HUES64 (cell line): ENCODE results near the gene HOXD9.
A peak's percentile ranks its signal among the peaks of the same experiment; 100 is the strongest.

ENCODE experiments used
- H3K27ac ChIP-seq: 2 replicates; pipeline ENCODE4 v1.7.0; 2013; ENCODE audit warnings: low read depth, low read length, inconsistent platforms
- H3K27me3 ChIP-seq: 2 replicates; pipeline ENCODE4 v1.6.1; 2013; ENCODE audit warnings: mild to moderate bottlenecking, low read length; ENCODE audit not compliant: insufficient read depth
- H3K36me3 ChIP-seq: 2 replicates; pipeline ENCODE4 v1.6.1; 2013; ENCODE audit warnings: mild to moderate bottlenecking, low read length; ENCODE audit not compliant: insufficient read depth
- H3K4me1 ChIP-seq: 2 replicates; pipeline ENCODE4 v1.6.1; 2013; ENCODE audit warnings: mild to moderate bottlenecking, low read length, moderate library complexity; ENCODE audit not compliant: insufficient read depth
- H3K4me3 ChIP-seq: 2 replicates; pipeline ENCODE4 v1.5.1; 2013; ENCODE audit warnings: mild to moderate bottlenecking, low read length, moderate library complexity
- H3K9ac ChIP-seq: 2 replicates; pipeline ENCODE4 v1.6.1; 2013; ENCODE audit warnings: mild to moderate bottlenecking, low read depth, low read length
- H3K9me3 ChIP-seq: 2 replicates; pipeline ENCODE4 v1.6.1; 2013; ENCODE audit warnings: low read depth, low read length; ENCODE audit not compliant: insufficient read depth
- WGBS: fragments of 150-250, 120-280 bp; methylation state at CpG from one replicate; pipeline ENCODE4 v1.1.7; 2013; ENCODE audit warnings: missing lambda C conversion rate; 5-methylcytosine and 5-hydroxymethylcytosine counted together

Gene HOXD9

DNA sequence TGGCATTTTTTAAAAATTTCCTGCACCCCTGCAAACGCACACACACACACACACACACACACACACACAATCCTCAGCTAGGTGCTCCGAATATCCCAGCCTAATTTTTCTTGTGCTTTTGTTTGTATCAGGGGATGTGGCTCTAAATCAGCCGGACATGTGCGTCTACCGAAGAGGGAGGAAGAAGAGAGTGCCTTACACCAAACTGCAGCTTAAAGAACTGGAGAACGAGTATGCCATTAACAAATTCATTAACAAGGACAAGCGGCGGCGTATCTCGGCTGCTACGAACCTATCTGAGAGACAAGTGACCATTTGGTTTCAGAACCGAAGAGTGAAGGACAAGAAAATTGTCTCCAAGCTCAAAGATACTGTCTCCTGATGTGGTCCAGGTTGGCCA lies 28.2 kb upstream of the HOXD9 start:
- Histone ChIP-seq H3K36me3 (no peaks in the 10 kb centered on the region), H3K27ac (no peak overlapping the region), H3K4me3 (no peak overlapping the region), H3K9me3 (no peaks in the 10 kb centered on the region), H3K9ac (no peak overlapping the region), H3K27me3 (peaks cover 100% of the 10 kb centered on the region), H3K4me1 (peaks cover 19% of the 10 kb centered on the region)
- 5% methylated on average over 11 of the region's 12 CpGs for WGBS

DNA sequence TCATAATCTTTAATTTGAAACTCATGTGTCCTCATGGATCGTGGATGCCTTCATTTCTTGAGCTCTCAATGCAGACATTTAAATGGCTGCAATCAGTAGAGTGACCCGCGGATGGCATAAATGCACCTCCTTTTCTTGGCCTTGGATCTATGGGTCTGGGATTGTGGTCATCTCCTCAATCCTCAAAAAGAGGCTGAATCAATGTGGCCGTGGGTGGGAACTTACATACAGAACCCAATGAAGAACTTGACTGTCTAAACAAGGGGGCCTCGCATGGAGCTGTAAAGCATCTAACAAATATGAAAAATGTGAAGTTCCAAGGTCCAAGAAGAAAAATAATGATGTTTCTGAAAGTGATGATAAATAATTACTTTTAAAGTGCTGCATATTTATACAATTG lies 27.1 kb upstream of the HOXD9 start:
- Histone ChIP-seq H3K9ac (no peak overlapping the region), H3K27ac (no peak overlapping the region), H3K36me3 (no peaks in the 10 kb centered on the region), H3K9me3 (no peaks in the 10 kb centered on the region), H3K4me3 (no peak overlapping the region), H3K27me3 (peaks cover 100% of the 10 kb centered on the region), H3K4me1 (peaks cover 19% of the 10 kb centered on the region)
- WGBS = 14% methylated on average over 5 of the region's 5 CpGs

DNA sequence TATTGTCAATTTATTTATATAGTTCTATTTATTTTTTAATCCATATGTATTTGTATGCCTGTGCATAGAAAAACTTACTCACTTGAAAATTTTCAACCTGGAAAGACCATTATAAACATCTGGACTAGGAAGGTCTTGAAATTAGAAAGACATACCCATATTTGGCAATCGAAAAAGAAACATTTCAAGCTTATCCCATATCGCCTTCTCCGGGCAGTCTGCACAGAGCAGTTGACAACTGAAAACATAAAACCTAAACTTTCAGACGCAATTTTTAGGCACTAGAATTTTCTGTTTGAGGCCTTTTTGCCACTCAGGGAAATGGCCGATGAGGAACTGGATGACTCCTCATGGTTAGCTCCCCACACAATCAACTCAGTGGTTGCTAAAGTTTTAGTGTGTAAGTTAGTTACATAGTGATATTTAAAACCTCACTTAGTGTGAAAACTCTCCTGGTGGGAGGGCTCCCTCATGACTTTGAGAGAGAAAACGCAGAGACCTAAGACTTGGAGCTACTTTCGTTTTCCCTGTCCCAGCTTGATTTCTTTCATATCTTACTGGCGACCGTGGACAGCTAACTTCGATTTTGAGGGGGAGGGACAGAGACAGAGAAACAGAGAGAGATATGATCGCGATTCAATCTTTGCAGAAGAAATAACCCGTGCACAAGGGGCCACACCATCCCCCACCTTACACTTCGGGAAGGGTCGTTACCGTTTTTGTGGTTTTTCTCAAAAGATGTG lies 26.1 kb upstream of the HOXD9 start:
- peak overlapping the region; percentile 47 for H3K4me3 ChIP-seq
- no peaks in the 10 kb centered on the region for H3K36me3 ChIP-seq
- peak overlapping the region; percentile 29; the same call in 1 of the 2 replicates for H3K27ac ChIP-seq
- H3K4me1 ChIP-seq = peaks cover 19% of the 10 kb centered on the region
- H3K9ac ChIP-seq = no peak overlapping the region
- H3K27me3 ChIP-seq = peaks cover 100% of the 10 kb centered on the region
- 2% methylated on average over 16 of the region's 16 CpGs for WGBS
- no peaks in the 10 kb centered on the region for H3K9me3 ChIP-seq

DNA sequence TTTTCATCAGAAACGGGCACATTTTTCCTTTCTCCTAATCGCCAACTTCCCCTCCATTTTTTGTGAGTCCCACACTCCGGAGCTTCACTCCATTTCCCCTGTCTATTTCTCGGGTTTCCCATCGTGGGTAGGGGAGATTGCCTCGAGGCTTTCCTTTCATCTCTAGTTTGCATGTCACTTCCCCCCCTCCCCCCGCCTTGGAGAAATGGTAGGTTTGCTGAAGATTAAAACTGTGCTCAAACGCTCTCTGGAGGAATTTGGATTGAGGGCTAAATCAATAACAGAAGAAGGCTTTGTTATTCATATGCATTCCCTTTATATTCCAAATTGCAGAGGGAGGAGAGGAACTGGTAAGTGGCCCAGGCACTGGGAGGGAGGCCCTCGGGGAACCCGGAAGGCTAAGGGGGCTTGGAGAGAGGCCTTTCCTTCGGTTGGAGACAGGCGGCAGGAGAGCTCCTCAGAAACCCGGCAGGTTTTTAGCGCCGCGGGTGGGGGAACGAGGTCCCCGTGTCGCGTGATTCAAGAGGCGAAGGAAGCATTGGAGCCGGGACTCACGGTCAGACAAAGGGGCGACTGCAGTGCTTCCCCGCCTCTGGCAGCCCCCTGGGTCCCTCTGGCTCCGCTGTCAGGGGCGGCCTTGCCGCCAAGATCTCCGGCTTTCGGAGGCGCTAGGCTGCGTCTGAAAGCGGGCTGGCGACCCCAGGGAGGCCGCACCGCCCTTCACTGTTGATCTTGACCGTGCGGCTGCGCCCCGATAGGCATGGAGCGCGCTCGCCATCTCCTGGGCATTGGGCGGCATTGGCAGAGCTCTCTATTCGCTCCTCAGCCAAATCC lies 25.3 kb upstream of the HOXD9 start:
- no peak overlapping the region for H3K9ac ChIP-seq
- H3K27ac ChIP-seq = peak overlapping the region; percentile 86; the same call in 1 of the 2 replicates
- WGBS = under 1% methylated on average over 41 of the region's 45 CpGs
- H3K9me3 ChIP-seq = no peaks in the 10 kb centered on the region
- no peaks in the 10 kb centered on the region for H3K36me3 ChIP-seq
- peaks cover 100% of the 10 kb centered on the region for H3K27me3 ChIP-seq
- peaks cover 19% of the 10 kb centered on the region for H3K4me1 ChIP-seq
- peak overlapping the region; percentile 47 for H3K4me3 ChIP-seq

- Histone ChIP-seq H3K27ac (no peak overlapping the region), H3K9me3 (no peaks in the 10 kb centered on the region), H3K4me1 (peaks cover 19% of the 10 kb centered on the region), H3K4me3 (peak overlapping the region; percentile 29; the same call in 1 of the 2 replicates), H3K27me3 (peaks cover 100% of the 10 kb centered on the region), H3K9ac (no peak overlapping the region), H3K36me3 (no peaks in the 10 kb centered on the region)
- 2% methylated on average over 18 of the region's 18 CpGs for WGBS
Measured at GRCh38 chr2:176097820-176098365, 24.6 kb upstream of the HOXD9 start.

- Histone ChIP-seq H3K27me3 (peaks cover 100% of the 10 kb centered on the region), H3K9me3 (no peaks in the 10 kb centered on the region), H3K4me3 (peak overlapping the region; percentile 29; the same call in 1 of the 2 replicates), H3K4me1 (peaks cover 19% of the 10 kb centered on the region), H3K36me3 (no peaks in the 10 kb centered on the region), H3K9ac (no peak overlapping the region), H3K27ac (no peak overlapping the region)
- 1% methylated on average over 35 of the region's 35 CpGs for WGBS
Measured at GRCh38 chr2:176098366-176099158, 24.0 kb upstream of the HOXD9 start.

DNA sequence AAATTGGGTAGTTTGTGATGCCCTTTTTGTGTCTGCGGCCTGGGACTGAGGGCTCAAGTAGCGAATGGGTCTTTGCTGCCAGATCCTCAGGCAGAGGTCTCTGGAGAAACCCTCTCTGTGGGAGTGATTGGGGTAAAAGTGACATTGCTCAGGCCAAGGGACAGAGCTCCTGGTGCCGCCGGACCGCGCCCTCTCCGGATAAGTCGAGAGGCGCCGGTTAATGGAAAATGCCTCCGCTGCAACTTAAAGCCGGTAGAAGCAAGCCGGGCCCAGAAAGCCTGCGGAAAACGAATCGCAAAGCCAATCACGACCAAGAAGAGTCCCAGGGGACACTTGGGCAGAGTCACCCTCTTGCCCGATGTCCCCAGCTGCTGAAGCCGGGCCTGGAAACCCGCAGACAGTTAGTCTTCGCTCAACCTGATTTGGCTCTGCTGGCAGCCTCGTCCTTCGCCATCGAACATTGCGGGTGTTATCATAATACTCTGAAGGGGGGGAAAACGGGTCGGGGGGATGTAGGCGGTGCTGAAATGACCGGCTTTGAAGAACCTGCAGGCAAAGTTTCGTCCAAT lies 23.3 kb upstream of the HOXD9 start:
- 3% methylated on average over 30 of the region's 30 CpGs for WGBS
- Histone ChIP-seq H3K27me3 (peaks cover 100% of the 10 kb centered on the region), H3K9ac (no peak overlapping the region), H3K9me3 (no peaks in the 10 kb centered on the region), H3K36me3 (no peaks in the 10 kb centered on the region), H3K4me3 (no peak overlapping the region), H3K27ac (no peak overlapping the region), H3K4me1 (peaks cover 23% of the 10 kb centered on the region)

DNA sequence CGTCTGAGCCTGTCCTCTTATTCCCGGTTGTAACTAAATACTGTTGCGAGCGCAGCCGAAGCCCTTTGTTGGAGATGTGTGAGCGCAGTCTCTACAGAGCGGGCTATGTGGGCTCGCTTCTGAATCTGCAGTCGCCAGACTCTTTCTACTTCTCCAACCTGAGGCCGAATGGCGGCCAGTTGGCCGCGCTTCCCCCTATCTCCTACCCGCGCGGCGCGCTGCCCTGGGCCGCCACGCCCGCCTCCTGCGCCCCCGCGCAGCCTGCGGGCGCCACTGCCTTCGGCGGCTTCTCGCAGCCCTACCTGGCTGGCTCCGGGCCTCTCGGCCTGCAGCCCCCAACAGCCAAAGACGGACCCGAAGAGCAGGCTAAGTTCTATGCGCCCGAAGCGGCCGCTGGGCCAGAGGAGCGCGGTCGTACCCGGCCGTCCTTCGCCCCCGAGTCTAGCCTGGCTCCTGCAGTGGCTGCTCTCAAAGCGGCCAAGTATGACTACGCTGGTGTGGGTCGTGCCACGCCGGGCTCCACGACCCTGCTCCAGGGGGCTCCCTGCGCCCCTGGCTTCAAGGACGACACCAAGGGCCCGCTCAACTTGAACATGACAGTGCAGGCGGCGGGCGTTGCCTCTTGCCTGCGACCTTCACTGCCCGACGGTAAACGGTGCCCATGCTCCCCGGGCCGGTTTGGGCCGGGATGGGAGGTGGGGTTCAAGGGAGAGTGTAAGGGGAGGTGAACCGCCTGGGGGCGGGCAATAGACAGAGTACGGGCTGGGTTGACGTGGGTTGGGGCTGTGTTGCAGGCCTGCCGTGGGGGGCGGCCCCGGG lies 22.6 kb upstream of the HOXD9 start, which contains the start of gene HOXD12:
TSS of gene HOXD12 (plus strand) at position 68 of the 819 bp plus-strand sequence. CDS start at position 75, 7 bp downstream.
- no peaks in the 10 kb centered on the region for H3K36me3 ChIP-seq
- peak within 1 kb of the TSS; percentile 29; the same call in 1 of the 2 replicates for H3K4me3 ChIP-seq
- WGBS = 2% methylated on average over 70 of the region's 70 CpGs
- peaks cover 100% of the 10 kb centered on the region for H3K27me3 ChIP-seq
- peaks cover 19% of the 10 kb centered on the region for H3K4me1 ChIP-seq
- H3K27ac ChIP-seq = no peak within 1 kb of the TSS
- no peak within 1 kb of the TSS for H3K9ac ChIP-seq
- H3K9me3 ChIP-seq = no peaks in the 10 kb centered on the region

- no peaks in the 10 kb centered on the region for H3K36me3 ChIP-seq
- peaks cover 19% of the 10 kb centered on the region for H3K4me1 ChIP-seq
- WGBS = 7% methylated on average over 28 of the region's 28 CpGs
- H3K27me3 ChIP-seq = peaks cover 100% of the 10 kb centered on the region
- H3K9me3 ChIP-seq = no peaks in the 10 kb centered on the region
- H3K9ac ChIP-seq = no peak overlapping the region
- no peak overlapping the region for H3K27ac ChIP-seq
- no peak overlapping the region for H3K4me3 ChIP-seq
Measured at GRCh38 chr2:176100547-176101140, 21.9 kb upstream of the HOXD9 start.
